MM.1S (cell line): ENCODE measurements around the gene RPUSD2.

Experiments used
- DNase-seq: peaks from one replicate; pipeline ENCODE4 v3.0.0-alpha.2; 2015
- H2AFZ ChIP-seq: fragments of 300-600 bp; sonication (generic); 2 replicates; pipeline ENCODE4 v1.6.0; 2016; ENCODE audit warnings: antibody characterized with exemption, low read length
- H3F3A ChIP-seq: fragments of 300-600 bp; sonication (generic); 2 replicates; pipeline ENCODE4 v1.6.1; 2016; ENCODE audit warnings: mild to moderate bottlenecking, antibody characterized with exemption, low read length, moderate library complexity, mixed read lengths; ENCODE audit not compliant: insufficient read depth
- H3K27ac ChIP-seq: fragments of 300-600 bp; sonication (generic); 2 replicates; pipeline ENCODE4 v1.5.1; 2016; ENCODE audit warnings: mild to moderate bottlenecking, low read length
- H3K27me3 ChIP-seq: fragments of 300-600 bp; sonication (generic); replicated peaks from 2 replicates; pipeline ENCODE4 v1.6.0; 2016; ENCODE audit warnings: low read length; ENCODE audit not compliant: insufficient read depth
- H3K36me3 ChIP-seq: fragments of 300-600 bp; sonication (generic); replicated peaks from 2 replicates; pipeline ENCODE4 v1.6.1; 2016; ENCODE audit warnings: mild to moderate bottlenecking, low read length, mixed read lengths; ENCODE audit not compliant: insufficient read depth
- H3K4me1 ChIP-seq: fragments of 300-600 bp; sonication (generic); 2 replicates; pipeline ENCODE4 v1.6.1; 2016; ENCODE audit warnings: low read length, mixed read lengths
- H3K4me2 ChIP-seq: fragments of 300-600 bp; sonication (generic); 2 replicates; pipeline ENCODE4 v1.6.0; 2016; ENCODE audit warnings: low read depth, low read length
- H3K4me3 ChIP-seq: fragments of 300-600 bp; sonication (generic); 2 replicates; pipeline ENCODE4 v1.5.1; 2016; ENCODE audit warnings: low read length, mixed read lengths
- H3K79me2 ChIP-seq: fragments of 300-600 bp; sonication (generic); 2 replicates; pipeline ENCODE4 v1.6.1; 2016; ENCODE audit warnings: mixed run types, low read length, mixed read lengths
- H3K9ac ChIP-seq: fragments of 300-600 bp; sonication (generic); 2 replicates; pipeline ENCODE4 v1.6.1; 2016; ENCODE audit warnings: low read length, mixed read lengths
- H3K9me2 ChIP-seq: fragments of 300-600 bp; sonication (generic); replicated peaks from 2 replicates; pipeline ENCODE4 v1.6.1; 2016; ENCODE audit warnings: mild to moderate bottlenecking, low read length, mixed read lengths; ENCODE audit not compliant: insufficient read depth
- H3K9me3 ChIP-seq: fragments of 300-600 bp; sonication (generic); replicated peaks from 2 replicates; pipeline ENCODE4 v1.6.1; 2016; ENCODE audit warnings: mild to moderate bottlenecking, low read length, mixed read lengths; ENCODE audit not compliant: insufficient read depth
- H4K20me1 ChIP-seq: fragments of 300-600 bp; sonication (generic); 2 replicates; pipeline ENCODE4 v1.6.1; 2016; ENCODE audit warnings: mild to moderate bottlenecking, low read length, moderate library complexity, mixed read lengths; ENCODE audit not compliant: insufficient read depth
- EZH2 ChIP-seq: fragments of 300-600 bp; sonication (generic); optimal IDR thresholded peaks from 2 replicates; pipeline ENCODE3; 2017; ENCODE audit warnings: low read depth, mild to moderate bottlenecking, antibody characterized with exemption, low read length, mixed read lengths
- EZH2phosphoT487 ChIP-seq: fragments of 300-600 bp; sonication (generic); IDR thresholded peaks from 2 replicates; pipeline ENCODE4 v1.6.1; 2018; ENCODE audit warnings: antibody characterized with exemption, low read length
- TF ChIP-seq, protein P1 (sequence below): fragments of 300-600 bp; sonication (generic); IDR thresholded peaks from 2 replicates; pipeline ENCODE4 v1.5.1; 2016; ENCODE audit warnings: antibody characterized with exemption, low read length, mixed read lengths

RPUSD2 gene

DNA sequence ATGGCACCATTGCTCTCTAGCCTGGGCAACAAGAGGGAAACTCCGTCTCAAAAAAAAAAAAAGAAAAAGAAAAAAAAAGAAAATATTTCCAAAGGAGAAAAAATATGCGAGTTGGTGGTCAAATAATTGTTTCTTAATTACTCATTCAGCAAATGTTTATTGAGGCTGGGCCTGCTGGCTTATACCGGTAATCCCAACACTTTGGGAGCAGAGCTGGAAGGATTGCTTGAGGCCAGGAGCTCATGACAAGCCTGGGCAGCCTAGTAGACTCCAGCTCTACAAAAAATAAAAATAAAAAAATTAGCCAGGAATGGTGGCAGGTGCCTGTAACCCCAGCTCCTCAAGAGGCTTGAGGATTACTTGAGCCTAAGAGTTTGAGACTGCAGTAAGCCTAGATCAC, 29.0 kb downstream of the RPUSD2 start:
- no peak overlapping the region for H3K4me3 ChIP-seq
- H3K36me3 ChIP-seq: no peaks in the 10 kb centered on the region
- no peak overlapping the region for H3K4me2 ChIP-seq
- no peak overlapping the region for H2AFZ ChIP-seq
- no peaks in the 10 kb centered on the region for H4K20me1 ChIP-seq
- H3K27me3 ChIP-seq: no peaks in the 10 kb centered on the region
- H3K4me1 ChIP-seq: peaks cover 6% of the 10 kb centered on the region
- H3K9me2 ChIP-seq: no peaks in the 10 kb centered on the region
- H3K27ac ChIP-seq: no peak overlapping the region
- no peak overlapping the region for H3K9ac ChIP-seq
- H3F3A ChIP-seq: peaks cover 11% of the 10 kb centered on the region
- no peaks in the 10 kb centered on the region for H3K9me3 ChIP-seq
- H3K79me2 ChIP-seq: peaks cover 85% of the 10 kb centered on the region
- DNase-seq: no peak
- TF ChIP-seq EZH2phosphoT487 (no peak), EZH2 (no peak)
- TF ChIP-seq, protein P1, sequence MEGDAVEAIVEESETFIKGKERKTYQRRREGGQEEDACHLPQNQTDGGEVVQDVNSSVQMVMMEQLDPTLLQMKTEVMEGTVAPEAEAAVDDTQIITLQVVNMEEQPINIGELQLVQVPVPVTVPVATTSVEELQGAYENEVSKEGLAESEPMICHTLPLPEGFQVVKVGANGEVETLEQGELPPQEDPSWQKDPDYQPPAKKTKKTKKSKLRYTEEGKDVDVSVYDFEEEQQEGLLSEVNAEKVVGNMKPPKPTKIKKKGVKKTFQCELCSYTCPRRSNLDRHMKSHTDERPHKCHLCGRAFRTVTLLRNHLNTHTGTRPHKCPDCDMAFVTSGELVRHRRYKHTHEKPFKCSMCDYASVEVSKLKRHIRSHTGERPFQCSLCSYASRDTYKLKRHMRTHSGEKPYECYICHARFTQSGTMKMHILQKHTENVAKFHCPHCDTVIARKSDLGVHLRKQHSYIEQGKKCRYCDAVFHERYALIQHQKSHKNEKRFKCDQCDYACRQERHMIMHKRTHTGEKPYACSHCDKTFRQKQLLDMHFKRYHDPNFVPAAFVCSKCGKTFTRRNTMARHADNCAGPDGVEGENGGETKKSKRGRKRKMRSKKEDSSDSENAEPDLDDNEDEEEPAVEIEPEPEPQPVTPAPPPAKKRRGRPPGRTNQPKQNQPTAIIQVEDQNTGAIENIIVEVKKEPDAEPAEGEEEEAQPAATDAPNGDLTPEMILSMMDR: no peak

DNA sequence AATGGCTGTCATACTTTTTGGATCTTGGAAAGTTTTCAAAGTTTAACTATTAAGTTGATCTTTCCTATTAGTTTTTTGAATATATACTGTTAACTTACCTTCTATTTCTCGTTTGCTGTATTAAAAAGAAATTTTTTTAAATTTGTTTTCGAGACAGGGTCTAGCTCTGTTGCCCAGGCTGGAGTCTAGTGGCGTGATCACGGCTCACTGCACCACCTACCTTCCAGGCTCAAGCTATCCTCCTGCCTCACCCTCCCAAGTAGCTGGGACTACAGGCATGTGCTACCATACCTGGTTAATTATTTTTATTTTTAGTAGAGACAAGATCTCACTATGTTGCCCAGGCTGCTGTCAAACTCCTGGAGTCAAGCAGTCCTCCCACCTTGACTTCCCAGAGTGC, 29.6 kb downstream of the RPUSD2 start:
- Histone ChIP-seq H3K9me3 (no peaks in the 10 kb centered on the region), H3K4me2 (no peak overlapping the region), H2AFZ (no peak overlapping the region), H3F3A (peaks cover 11% of the 10 kb centered on the region), H3K4me1 (0 out of 2 replicates have a peak, but pooled peaks cover 3% of the 10 kb centered on the region), H3K27ac (no peak overlapping the region), H4K20me1 (no peaks in the 10 kb centered on the region), H3K9ac (no peak overlapping the region), H3K4me3 (no peak overlapping the region), H3K9me2 (no peaks in the 10 kb centered on the region), H3K27me3 (no peaks in the 10 kb centered on the region), H3K36me3 (no peaks in the 10 kb centered on the region), H3K79me2 (peaks cover 91% of the 10 kb centered on the region)
- no peak for TF ChIP-seq EZH2
- TF ChIP-seq, protein P1: no peak
- TF ChIP-seq EZH2phosphoT487: no peak
- no peak for DNase-seq

DNA sequence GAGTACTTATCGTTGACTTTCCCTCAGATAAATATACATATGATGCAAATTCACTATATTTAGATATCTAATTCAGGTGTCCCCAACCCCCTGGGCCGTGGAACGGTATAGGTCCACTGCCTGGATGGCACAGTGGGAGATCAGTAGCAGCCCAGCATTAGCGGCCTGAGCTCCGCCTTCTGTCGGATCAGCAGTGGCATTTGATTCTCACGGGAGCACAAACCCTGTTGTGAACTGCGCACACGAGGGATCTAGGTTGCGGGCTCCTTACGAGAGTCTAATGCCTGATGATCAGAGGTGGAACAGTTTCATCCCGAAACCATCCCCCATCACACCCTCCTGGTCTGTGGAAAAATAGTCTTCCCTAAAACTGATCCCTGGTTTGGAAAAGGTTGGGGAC, 31.9 kb downstream of the RPUSD2 start:
- Histone ChIP-seq H3K79me2 (peaks cover 94% of the 10 kb centered on the region), H3K27ac (no peak overlapping the region)

More for the DNA sequence above, 31.9 kb downstream of the RPUSD2 start:
- Histone ChIP-seq H3K27me3 (no peaks in the 10 kb centered on the region), H3K36me3 (no peaks in the 10 kb centered on the region), H2AFZ (no peak overlapping the region), H3K4me3 (no peak overlapping the region), H3K9ac (no peak overlapping the region), H3K9me2 (no peaks in the 10 kb centered on the region), H3F3A (no peaks in the 10 kb centered on the region), H3K4me2 (no peak overlapping the region), H3K9me3 (no peaks in the 10 kb centered on the region), H3K4me1 (no peaks in the 10 kb centered on the region), H4K20me1 (no peaks in the 10 kb centered on the region)
- no peak for DNase-seq
- TF ChIP-seq EZH2: no peak
- TF ChIP-seq EZH2phosphoT487: no peak
- TF ChIP-seq, protein P1: no peak
